Stomach (tissue), 9 donors: ENCODE data around the gene SCN11A. TPM values are rescaled to one million over a fixed set of nuclear protein-coding genes. Genes with fewer than 3 reads are reported as not detected.

Experiments
- DNase-seq, 2 donors: peaks; one replicate each; pipeline versions ENCODE4 v3.0.0 to v3.0.0-alpha.2; 2013 to 2019
- H3K27ac ChIP-seq, 5 donors: fragments of 200-600 bp in 4 of 5; sonication (generic) in 4 of 5; one replicate each; pipeline ENCODE4 v1.5.1; 2013 to 2019; ENCODE audit warnings: mild to moderate bottlenecking in 1 of 5, moderate library complexity in 1 of 5
- H3K27me3 ChIP-seq, 3 donors: fragments of 200-600 bp; sonication (generic); one replicate each; pipeline ENCODE4 v1.5.1; 2017 to 2019; ENCODE audit warnings: mixed run types in 1 of 3
- H3K36me3 ChIP-seq, 4 donors: fragments of 200-600 bp; sonication (generic); 1 replicate in 3 of 4; 2 replicates in 1 of 4; pipeline ENCODE4 v1.5.1; 2016 to 2019
- H3K4me1 ChIP-seq, 4 donors: fragments of 200-600 bp; sonication (generic); one replicate each; pipeline ENCODE4 v1.5.1; 2016 to 2019
- H3K4me3 ChIP-seq, 4 donors: fragments of 200-600 bp; sonication (generic) in 3 of 4; one replicate each; pipeline ENCODE4 v1.5.1; 2016 to 2019; ENCODE audit warnings: mild to moderate bottlenecking in 1 of 4
- H3K9me3 ChIP-seq, 4 donors: fragments of 200-600 bp; sonication (generic); one replicate each; pipeline ENCODE4 v1.5.1; 2016 to 2019
- CTCF ChIP-seq, 7 experiments: fragments of 450-650 bp in 4 of 7; fragments of 200-600 bp in 3 of 7; sonication (generic) in 3 of 7; IDR thresholded peaks; one replicate each; pipeline ENCODE4 v1.5.1; 2016 to 2019; ENCODE audit warnings: antibody characterized with exemption in 7 of 7, control low read depth in 2 of 7, mild to moderate bottlenecking in 1 of 7
- EP300 ChIP-seq: sonication (generic); formaldehyde crosslinking; IDR thresholded peaks from one replicate; pipeline ENCODE4 v1.6.1; 2017; ENCODE audit warnings: antibody characterized with exemption
- POLR2A ChIP-seq, 4 donors: fragments of 450-650 bp; IDR thresholded peaks; one replicate each; pipeline ENCODE4 v1.6.1; 2016; ENCODE audit warnings: antibody characterized with exemption in 4 of 4, control low read depth in 2 of 4, mild to moderate bottlenecking in 1 of 4, moderate library complexity in 1 of 4
- POLR2AphosphoS5 ChIP-seq, 3 donors: sonication (generic); formaldehyde crosslinking; IDR thresholded peaks; one replicate each; pipeline ENCODE4 v1.6.1; 2016; ENCODE audit warnings: antibody characterized with exemption in 3 of 3
- WGBS, 5 donors: extraction: QIAGEN DNeasy Blood & Tissue Kit in 3 of 5; methylation state at CpG; one replicate each; pipeline versions ENCODE4 v1.1.5 to v1.1.7; 2013 to 2018; 5-methylcytosine and 5-hydroxymethylcytosine counted together
- intact Hi-C: fragments of 100-400 bp; cut with DNase I; formaldehyde crosslinking; loops from one replicate; pipeline ENCODE4 v1.15.1; 2023; ENCODE audit warnings: low total_unique reads
- polyA plus RNA-seq, 3 donors: library from polyadenylated mRNA; stranded (reverse); fragments of 200-250 nt; gene quantifications; one replicate each; pipeline ENCODE4 v1.2.3, GENCODE V29; 2013
- total RNA-seq, 5 donors: library from RNA; depleted of rRNA; stranded (reverse); fragments of >200 nt; gene quantifications; one replicate each; pipeline versions ENCODE4 v1.1.0 to v1.2.3, GENCODE V29; 2014 to 2016
- donor health status: healthy with polysubstance abuse.
- donor health status: Bipolar disorder and iron deficiency.
- donor health status: healthy.

SCN11A gene
- total and polyA plus RNA-seq, 8 donors, result 0.14 to 1.1 (median 0.15) TPM; not detected in 5

DNA sequence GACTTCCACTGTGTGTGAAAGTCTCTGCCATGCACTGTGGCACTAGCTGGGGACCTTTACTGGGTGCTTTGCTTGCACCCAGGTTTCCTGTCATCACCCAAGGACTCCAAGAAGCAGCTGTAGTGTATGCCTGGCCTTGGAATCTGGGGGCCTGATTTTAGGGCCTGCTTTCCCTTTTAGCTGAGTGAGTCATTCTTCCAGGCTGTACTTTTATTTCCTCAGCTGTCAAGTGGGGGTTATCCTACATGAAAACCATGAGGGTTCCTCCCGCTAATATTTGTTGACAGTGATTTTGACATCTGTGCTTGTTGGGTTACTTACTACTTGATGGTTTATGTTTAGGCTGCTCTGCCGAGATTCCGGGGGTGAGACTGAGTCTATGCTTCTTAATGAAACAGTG, 37.1 kb upstream of the SCN11A start:
- H3K27me3 ChIP-seq, result no peaks in the 10 kb centered on the region
- no peak for DNase-seq
- no peak overlapping the region for H3K27ac ChIP-seq
- intact Hi-C loops, result no loop called here
- no peaks in the 10 kb centered on the region for H3K4me1 ChIP-seq
- no peak for TF ChIP-seq EP300
- no peak for TF ChIP-seq CTCF (IDR thresholded peaks at IDR 0.05)
- TF ChIP-seq POLR2AphosphoS5 (IDR thresholded peaks at IDR 0.05), result no peak
- no peak for TF ChIP-seq POLR2A (IDR thresholded peaks at IDR 0.05)
- H3K4me3 ChIP-seq, result no peak overlapping the region
- peaks cover 41 to 99% (median 97%) of the 10 kb centered on the region in 4 donors for H3K36me3 ChIP-seq
- 73 to 83% (median 80%) methylated on average over 3 of the region's 3 CpGs for WGBS, 5 donors
- no peaks in the 10 kb centered on the region for H3K9me3 ChIP-seq

GRCh38 chr3:39088456-39088855, 36.7 kb upstream of the SCN11A start:
- peaks cover 41 to 99% (median 95%) of the 10 kb centered on the region in 4 donors for H3K36me3 ChIP-seq
- no peak overlapping the region for H3K4me3 ChIP-seq
- TF ChIP-seq CTCF (IDR thresholded peaks at IDR 0.05), result no peak
- TF ChIP-seq POLR2AphosphoS5 (IDR thresholded peaks at IDR 0.05), result no peak
- TF ChIP-seq POLR2A (IDR thresholded peaks at IDR 0.05), result no peak
- TF ChIP-seq EP300, result no peak
- intact Hi-C loops, result no loop called here
- no peaks in the 10 kb centered on the region for H3K27me3 ChIP-seq
- H3K4me1 ChIP-seq, result no peaks in the 10 kb centered on the region
- DNase-seq, result no peak
- 90 to 96% (median 94%) methylated on average over 3 of the region's 3 CpGs for WGBS, 5 donors
- H3K27ac ChIP-seq, result no peak overlapping the region
- no peaks in the 10 kb centered on the region for H3K9me3 ChIP-seq

GRCh38 chr3:39086144-39086543, 34.4 kb upstream of the SCN11A start:
- Histone ChIP-seq H3K27me3 (no peaks in the 10 kb centered on the region), H3K36me3 (peaks cover 29 to 93% (median 91%) of the 10 kb centered on the region in 4 donors)

GRCh38 chr3:39082666-39083313, 31.0 kb upstream of the SCN11A start:
- Histone ChIP-seq H3K27me3 (no peaks in the 10 kb centered on the region), H3K36me3 (peaks cover 19 to 88% (median 79%) of the 10 kb centered on the region in 4 donors), H3K9me3 (no peaks in the 10 kb centered on the region), H3K27ac (no peak overlapping the region), H3K4me3 (no peak overlapping the region), H3K4me1 (no peaks in the 10 kb centered on the region)
- TF ChIP-seq POLR2AphosphoS5 (IDR thresholded peaks at IDR 0.05) (no peak), CTCF (IDR thresholded peaks at IDR 0.05) (no peak), POLR2A (IDR thresholded peaks at IDR 0.05) (no peak), EP300 (no peak)
- intact Hi-C loops, result no loop called here
- DNase-seq, result no peak
- WGBS, 5 donors, result 95 to 99% (median 98%) methylated on average over 4 of the region's 4 CpGs

More at GRCh38 chr3:39086144-39086543, 34.4 kb upstream of the SCN11A start:
- intact Hi-C loops, result no loop called here
- Histone ChIP-seq H3K4me1 (no peaks in the 10 kb centered on the region), H3K4me3 (no peak overlapping the region), H3K9me3 (no peaks in the 10 kb centered on the region), H3K27ac (no peak overlapping the region)
- DNase-seq, result no peak
- no peak for TF ChIP-seq POLR2A (IDR thresholded peaks at IDR 0.05)
- TF ChIP-seq CTCF (IDR thresholded peaks at IDR 0.05), result no peak
- TF ChIP-seq EP300, result no peak
- no peak for TF ChIP-seq POLR2AphosphoS5 (IDR thresholded peaks at IDR 0.05)
- 83 to 92% (median 88%) methylated on average over 4 of the region's 4 CpGs for WGBS, 5 donors
